Osteocyte (in vitro differentiated cells): ENCODE results near the gene ABHD2. TPM values are rescaled to one million over a fixed set of nuclear protein-coding genes. Genes with fewer than 3 reads are reported as not detected.
"Not testable (repeated sequence)": the region's sequence is repeated elsewhere in the genome, so short reads cannot be mapped to it uniquely, and the experiment has no call there.

Source experiments
- DNase-seq: peaks from one replicate; pipeline ENCODE4 v3.0.0; 2021; ENCODE audit warnings: mixed read lengths; ENCODE audit not compliant: unreplicated experiment; ENCODE audit errors: extremely low spot score
- H3K27ac Mint-ChIP-seq: one replicate; pipeline ENCODE4 v1.8.0; 2021; ENCODE audit warnings: mild to moderate bottlenecking, mixed read lengths; ENCODE audit not compliant: unreplicated experiment
- H3K27me3 Mint-ChIP-seq: one replicate; pipeline ENCODE4 v1.8.0; 2021; ENCODE audit warnings: mixed read lengths; ENCODE audit not compliant: unreplicated experiment
- H3K36me3 Mint-ChIP-seq: one replicate; pipeline ENCODE4 v1.8.0; 2021; ENCODE audit warnings: mixed read lengths; ENCODE audit not compliant: unreplicated experiment
- H3K4me1 Mint-ChIP-seq: one replicate; pipeline ENCODE4 v1.8.0; 2021; ENCODE audit warnings: mixed read lengths; ENCODE audit not compliant: unreplicated experiment
- H3K4me3 Mint-ChIP-seq: one replicate; pipeline ENCODE4 v1.8.0; 2021; ENCODE audit warnings: mild to moderate bottlenecking, moderate library complexity, mixed read lengths; ENCODE audit not compliant: unreplicated experiment
- H3K9me3 Mint-ChIP-seq: one replicate; pipeline ENCODE4 v1.8.0; 2021; ENCODE audit warnings: mixed read lengths; ENCODE audit not compliant: unreplicated experiment
- CTCF ChIP-seq: fragments of 200-600 bp; sonication (generic); IDR thresholded peaks from 2 replicates; pipeline ENCODE4 v1.5.0; 2021; ENCODE audit warnings: antibody characterized with exemption, mild to moderate bottlenecking, moderate library complexity
- total RNA-seq: library from RNA; stranded (reverse); gene quantifications from 2 replicates; pipeline ENCODE4 v1.2.1, GENCODE V29; 2021

The ABHD2 gene
- total RNA-seq, 1 donor from 2014 or later = 85.7 TPM

- Mint-ChIP-seq H3K27ac (no peak overlapping the region), H3K9me3 (no peaks in the 10 kb centered on the region), H3K4me1 (no peaks in the 10 kb centered on the region), H3K27me3 (peaks cover 20% of the 10 kb centered on the region), H3K4me3 (no peak overlapping the region), H3K36me3 (no peaks in the 10 kb centered on the region)
- DNase-seq = no peak
- TF ChIP-seq CTCF = no peak
These were observed 5.0 kb upstream of the ABHD2 start for GRCh38 chr15:89083246-89083645.

GRCh38 chr15:89085289-89085926 is 2.8 kb upstream of the ABHD2 start:
- TF ChIP-seq CTCF = no peak
- no peaks in the 10 kb centered on the region for H3K9me3 Mint-ChIP-seq
- peaks cover under 1% of the 10 kb centered on the region for H3K27me3 Mint-ChIP-seq
- H3K36me3 Mint-ChIP-seq = no peaks in the 10 kb centered on the region
- H3K4me1 Mint-ChIP-seq = peaks cover 14% of the 10 kb centered on the region
- no peak overlapping the region for H3K4me3 Mint-ChIP-seq
- H3K27ac Mint-ChIP-seq = no peak overlapping the region
- no peak for DNase-seq

GRCh38 chr15:89085933-89086332 is 2.3 kb upstream of the ABHD2 start:
- H3K27ac Mint-ChIP-seq, H3K36me3 Mint-ChIP-seq, H3K4me3 Mint-ChIP-seq, DNase-seq, H3K27me3 Mint-ChIP-seq, H3K9me3 Mint-ChIP-seq: not testable (repeated sequence)
- H3K4me1 Mint-ChIP-seq = peaks cover 20% of the 10 kb centered on the region

- DNase-seq, H3K27me3 Mint-ChIP-seq, H3K4me3 Mint-ChIP-seq, H3K9me3 Mint-ChIP-seq, H3K36me3 Mint-ChIP-seq, H3K27ac Mint-ChIP-seq: not testable (repeated sequence)
- H3K4me1 Mint-ChIP-seq = peaks cover 24% of the 10 kb centered on the region
These were observed 1.9 kb upstream of the ABHD2 start for GRCh38 chr15:89086390-89086789.

- Mint-ChIP-seq H3K27me3 (no peaks in the 10 kb centered on the region), H3K4me3 (no peak overlapping the region), H3K27ac (no peak overlapping the region), H3K4me1 (peaks cover 32% of the 10 kb centered on the region), H3K36me3 (no peaks in the 10 kb centered on the region), H3K9me3 (no peaks in the 10 kb centered on the region)
- no peak for TF ChIP-seq CTCF
- DNase-seq = no peak
These were observed 961 bp upstream of the ABHD2 start for GRCh38 chr15:89087161-89087829.

GRCh38 chr15:89088605-89089315 is 504 bp downstream of the ABHD2 start:
- no peak overlapping the region for H3K4me3 Mint-ChIP-seq
- H3K27ac Mint-ChIP-seq = peak overlapping the region; percentile 89
- no peaks in the 10 kb centered on the region for H3K9me3 Mint-ChIP-seq
- H3K4me1 Mint-ChIP-seq = peaks cover 45% of the 10 kb centered on the region
- no peak for TF ChIP-seq CTCF
- H3K27me3 Mint-ChIP-seq = no peaks in the 10 kb centered on the region
- no peak for DNase-seq
- H3K36me3 Mint-ChIP-seq = peaks cover 5% of the 10 kb centered on the region
